ENCODE results near the gene HS3ST6. TPM values are rescaled to one million over a fixed set of nuclear protein-coding genes. Genes with fewer than 3 reads are reported as not detected.

HS3ST6 gene
- total and polyA plus RNA-seq, 2 of the 13 experiments (the other 11 are each of a cell fraction or from before 2014, with no cell fraction given), result not detected

DNA sequence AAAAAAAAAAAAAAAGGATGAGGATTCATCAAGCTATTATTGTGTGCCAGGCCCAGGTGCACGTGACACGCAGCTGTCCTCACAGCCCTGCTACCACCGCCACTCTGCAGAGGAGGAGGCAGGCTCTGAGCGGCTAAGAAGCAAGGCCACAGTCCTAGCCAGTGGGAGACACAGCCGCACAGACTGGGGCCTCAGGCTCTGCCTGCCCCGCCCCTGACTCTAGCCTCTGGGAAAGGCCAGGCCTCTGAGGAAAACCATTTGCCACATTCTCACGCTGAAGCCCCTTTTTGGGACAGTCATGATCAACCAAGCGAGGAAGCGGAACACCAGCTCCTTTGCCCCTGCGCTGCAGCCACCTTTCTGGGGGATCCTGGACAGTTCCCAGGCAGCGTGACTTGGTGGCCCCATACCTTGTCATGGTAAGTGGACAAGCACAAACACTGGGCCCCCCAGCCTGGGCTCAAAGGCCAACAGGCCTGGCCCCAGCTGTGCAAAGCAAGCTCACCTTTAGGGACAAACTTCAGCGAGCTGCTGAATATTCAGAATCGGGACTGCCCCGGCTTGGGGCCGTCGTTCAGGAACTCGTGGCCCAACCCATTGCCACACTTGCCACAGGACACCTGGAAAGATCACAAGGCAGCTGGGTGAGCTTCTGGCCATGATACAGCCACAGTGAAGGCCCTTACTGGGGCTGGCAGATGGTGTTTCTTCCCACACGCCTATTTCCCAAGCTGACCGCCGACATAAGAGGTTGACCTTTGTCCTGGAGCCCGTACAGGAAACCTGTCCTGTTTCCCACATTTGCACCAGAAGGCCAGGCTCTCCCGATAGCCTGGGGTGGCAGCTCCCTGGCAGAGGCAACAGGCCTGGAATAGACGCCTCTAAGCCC lies 22.3 kb upstream of the HS3ST6 start (continued):
- TF ChIP-seq DZIP1 (CRISPR knock-in tag; IDR thresholded peaks at IDR 0.05) (no peak), ATF6 (CRISPR knock-in tag; conservative IDR thresholded peaks at IDR 0.05) (no peak), ZNF430 (CRISPR knock-in tag; IDR thresholded peaks at IDR 0.05) (peak; percentile 60), NR2C2 (CRISPR knock-in tag; IDR thresholded peaks at IDR 0.05; ENCODE audit: borderline replicate concordance) (peak; percentile 25; the same call in 1 of the 2 replicates), ZNF883 (CRISPR knock-in tag; IDR thresholded peaks at IDR 0.05; ENCODE audit: not compliant biosample characterization) (peak; percentile 61), SP1 (IDR thresholded peaks at IDR 0.05) (no peak), SP1 (CRISPR knock-in tag; IDR thresholded peaks at IDR 0.05) (no peak; the same call in none of the 2 replicates), GPN1 (CRISPR knock-in tag; IDR thresholded peaks at IDR 0.05; ENCODE audit: borderline replicate concordance) (no peak), ATF1 (CRISPR knock-in tag; IDR thresholded peaks at IDR 0.05) (no peak), ZNF609 (CRISPR knock-in tag; IDR thresholded peaks at IDR 0.05; ENCODE audit: borderline replicate concordance) (peak; percentile 88), BRCA1 (CRISPR knock-in tag; IDR thresholded peaks at IDR 0.05) (peak; percentile 72; the same call in 1 of the 2 replicates), ZBTB7A (CRISPR knock-in tag; IDR thresholded peaks at IDR 0.05) (no peak), ZNF563 (CRISPR knock-in tag; IDR thresholded peaks at IDR 0.05) (no peak), MIXL1 (CRISPR knock-in tag; IDR thresholded peaks at IDR 0.05) (peak; percentile 25; the same call in 1 of the 2 replicates), GATAD2A (CRISPR knock-in tag; IDR thresholded peaks at IDR 0.05) (peak; percentile 78)
- TF ChIP-seq, protein P1, sequence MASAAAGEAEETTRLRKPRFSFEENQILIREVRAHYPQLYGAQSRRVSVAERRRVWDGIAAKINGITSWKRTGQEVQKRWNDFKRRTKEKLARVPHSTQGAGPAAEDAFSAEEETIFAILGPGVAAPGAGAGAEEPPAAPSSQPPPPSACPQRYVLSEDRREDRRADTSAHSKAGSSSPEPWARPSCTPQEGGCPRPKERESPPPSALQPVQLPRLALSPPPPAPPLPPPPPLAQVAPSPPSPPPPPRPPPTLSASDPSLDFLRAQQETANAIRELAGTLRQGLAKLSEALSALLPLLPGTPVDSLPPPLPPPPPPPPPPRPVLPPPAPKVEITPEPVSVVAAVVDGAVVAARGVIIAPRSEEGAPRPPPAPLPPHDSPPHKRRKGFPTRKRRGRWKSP (CRISPR knock-in tag; IDR thresholded peaks at IDR 0.05), result peak; percentile 81
- TF ChIP-seq, protein P2, sequence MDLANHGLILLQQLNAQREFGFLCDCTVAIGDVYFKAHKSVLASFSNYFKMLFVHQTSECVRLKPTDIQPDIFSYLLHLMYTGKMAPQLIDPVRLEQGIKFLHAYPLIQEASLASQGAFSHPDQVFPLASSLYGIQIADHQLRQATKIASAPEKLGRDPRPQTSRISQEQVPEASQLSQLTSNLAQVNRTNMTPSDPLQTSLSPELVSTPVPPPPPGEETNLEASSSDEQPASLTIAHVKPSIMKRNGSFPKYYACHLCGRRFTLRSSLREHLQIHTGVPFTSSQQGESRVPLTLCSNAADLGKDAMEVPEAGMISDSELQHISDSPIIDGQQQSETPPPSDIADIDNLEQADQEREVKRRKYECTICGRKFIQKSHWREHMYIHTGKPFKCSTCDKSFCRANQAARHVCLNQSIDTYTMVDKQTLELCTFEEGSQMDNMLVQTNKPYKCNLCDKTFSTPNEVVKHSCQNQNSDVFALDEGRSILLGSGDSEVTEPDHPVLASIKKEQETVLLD (CRISPR knock-in tag; IDR thresholded peaks at IDR 0.05; ENCODE audit: low read depth), result peak; percentile 42; the same call in 1 of the 2 replicates
